Natural killer cell (primary cell): Measurements from ENCODE around the gene ADI1. TPM values are rescaled to one million over a fixed set of nuclear protein-coding genes. Genes with fewer than 3 reads are reported as not detected.

Experiments used
- ATAC-seq, 3 donors: fragments of 150-1000 bp in 2 of 3; fragments of 200-7000 bp in 1 of 3; cut with Tn5 transposase; 1 replicate in 1 of 3; 2 replicates in 2 of 3; pipeline ENCODE4 v1.10.0; 2021; ENCODE audit warnings: mild to moderate bottlenecking in 2 of 3, moderate library complexity in 2 of 3
- DNase-seq, 2 donors: peaks; one replicate each; pipeline versions ENCODE4 v3.0.0 to v3.0.0-alpha.2; 2013 to 2021; ENCODE audit warnings: mixed read lengths in 1 of 2
- H3K27ac ChIP-seq: one replicate; pipeline ENCODE4 v1.5.1; 2013; ENCODE audit warnings: mild to moderate bottlenecking, low read length
- H3K27me3 ChIP-seq: one replicate; pipeline ENCODE4 v1.6.1; 2013; ENCODE audit warnings: low read length; ENCODE audit not compliant: control insufficient read depth, insufficient read depth
- H3K36me3 ChIP-seq: one replicate; pipeline ENCODE4 v1.6.1; 2013; ENCODE audit warnings: low read length; ENCODE audit not compliant: control insufficient read depth, insufficient read depth
- H3K4me1 ChIP-seq: one replicate; pipeline ENCODE4 v1.6.1; 2013; ENCODE audit warnings: low read length; ENCODE audit not compliant: control insufficient read depth, insufficient read depth
- H3K4me3 ChIP-seq: one replicate; pipeline ENCODE4 v1.5.1; 2013; ENCODE audit warnings: low read length
- H3K9me3 ChIP-seq: one replicate; pipeline ENCODE4 v1.6.1; 2013; ENCODE audit warnings: low read length; ENCODE audit not compliant: control insufficient read depth, insufficient read depth
- H3K27ac Mint-ChIP-seq, 2 donors: one replicate each; pipeline ENCODE4 v1.8.0; 2022; ENCODE audit warnings: mild to moderate bottlenecking in 2 of 2, mixed read lengths in 2 of 2, moderate library complexity in 1 of 2
- H3K27me3 Mint-ChIP-seq, 2 donors: one replicate each; pipeline ENCODE4 v1.8.0; 2022; ENCODE audit warnings: low read depth in 2 of 2, mixed read lengths in 2 of 2
- H3K36me3 Mint-ChIP-seq: one replicate; pipeline ENCODE4 v1.8.0; 2022; ENCODE audit warnings: mixed read lengths
- H3K4me1 Mint-ChIP-seq, 2 donors: one replicate each; pipeline ENCODE4 v1.8.0; 2022; ENCODE audit warnings: mixed read lengths in 2 of 2
- H3K4me3 Mint-ChIP-seq: one replicate; pipeline ENCODE4 v1.8.0; 2022; ENCODE audit warnings: mild to moderate bottlenecking, moderate library complexity, mixed read lengths
- H3K9me3 Mint-ChIP-seq, 2 donors: one replicate each; pipeline ENCODE4 v1.8.0; 2022; ENCODE audit warnings: mixed read lengths in 2 of 2
- WGBS: methylation state at CpG from one replicate; pipeline ENCODE4 v1.1.7; 2013; ENCODE audit warnings: missing lambda C conversion rate; ENCODE audit not compliant: insufficient coverage; 5-methylcytosine and 5-hydroxymethylcytosine counted together
- intact Hi-C: fragments of 100-400 bp; cut with micrococcal nuclease; formaldehyde crosslinking; loops from one replicate; pipeline ENCODE4 v1.14.2; 2022
- total RNA-seq, 4 donors: library from RNA; stranded (reverse); fragments of 120-200 nt in 1 of 4; gene quantifications; one replicate each; pipeline versions ENCODE4 v1.2.3 to v1.2.4, GENCODE V29; 2013 to 2022
- TF ChIP-seq, protein P1 (sequence below): fragments of 200-600 bp; IDR thresholded peaks from one replicate; pipeline ENCODE4 v1.8.0; 2022; ENCODE audit warnings: antibody characterized with exemption

ADI1 gene
- total RNA-seq, 3 donors from 2014 or later (not counting 1 experiment from before 2014, with no cell fraction given) = 15.9 to 23.0 (median 17.4) TPM

- H3K27ac Mint-ChIP-seq = no peak overlapping the region
- intact Hi-C loops = no loop called here
- H3K4me3 ChIP-seq = no peak overlapping the region
- DNase-seq (no peak), ATAC-seq (no peak)
- no peaks in the 10 kb centered on the region for H3K27me3 ChIP-seq
- 95% methylated on average over 9 of the region's 9 CpGs for WGBS
- H3K9me3 Mint-ChIP-seq = no peaks in the 10 kb centered on the region
- H3K4me1 ChIP-seq = peaks cover 4% of the 10 kb centered on the region
- TF ChIP-seq, protein P1, sequence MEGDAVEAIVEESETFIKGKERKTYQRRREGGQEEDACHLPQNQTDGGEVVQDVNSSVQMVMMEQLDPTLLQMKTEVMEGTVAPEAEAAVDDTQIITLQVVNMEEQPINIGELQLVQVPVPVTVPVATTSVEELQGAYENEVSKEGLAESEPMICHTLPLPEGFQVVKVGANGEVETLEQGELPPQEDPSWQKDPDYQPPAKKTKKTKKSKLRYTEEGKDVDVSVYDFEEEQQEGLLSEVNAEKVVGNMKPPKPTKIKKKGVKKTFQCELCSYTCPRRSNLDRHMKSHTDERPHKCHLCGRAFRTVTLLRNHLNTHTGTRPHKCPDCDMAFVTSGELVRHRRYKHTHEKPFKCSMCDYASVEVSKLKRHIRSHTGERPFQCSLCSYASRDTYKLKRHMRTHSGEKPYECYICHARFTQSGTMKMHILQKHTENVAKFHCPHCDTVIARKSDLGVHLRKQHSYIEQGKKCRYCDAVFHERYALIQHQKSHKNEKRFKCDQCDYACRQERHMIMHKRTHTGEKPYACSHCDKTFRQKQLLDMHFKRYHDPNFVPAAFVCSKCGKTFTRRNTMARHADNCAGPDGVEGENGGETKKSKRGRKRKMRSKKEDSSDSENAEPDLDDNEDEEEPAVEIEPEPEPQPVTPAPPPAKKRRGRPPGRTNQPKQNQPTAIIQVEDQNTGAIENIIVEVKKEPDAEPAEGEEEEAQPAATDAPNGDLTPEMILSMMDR = no peak
- H3K9me3 ChIP-seq = no peaks in the 10 kb centered on the region
- no peaks in the 10 kb centered on the region for H3K36me3 Mint-ChIP-seq
- H3K4me1 Mint-ChIP-seq = peaks cover 6 to 9% of the 10 kb centered on the region in 2 donors
- H3K4me3 Mint-ChIP-seq = no peak overlapping the region
- H3K27me3 Mint-ChIP-seq = no peaks in the 10 kb centered on the region
- H3K36me3 ChIP-seq = peaks cover 70% of the 10 kb centered on the region
- H3K27ac ChIP-seq = no peak overlapping the region
Observed at GRCh38 chr2:3466482-3466863, 52.9 kb downstream of the ADI1 start.

- Mint-ChIP-seq H3K4me1 (peaks cover 6 to 9% of the 10 kb centered on the region in 2 donors), H3K27ac (no peak overlapping the region), H3K4me3 (no peak overlapping the region), H3K36me3 (no peaks in the 10 kb centered on the region), H3K27me3 (no peaks in the 10 kb centered on the region), H3K9me3 (no peaks in the 10 kb centered on the region)
- Histone ChIP-seq H3K4me1 (peaks cover 4% of the 10 kb centered on the region), H3K9me3 (no peaks in the 10 kb centered on the region), H3K4me3 (no peak overlapping the region), H3K27me3 (no peaks in the 10 kb centered on the region), H3K27ac (no peak overlapping the region), H3K36me3 (peaks cover 67% of the 10 kb centered on the region)
- TF ChIP-seq, protein P1 = no peak
- intact Hi-C loops = no loop called here
- no peak for ATAC-seq
- no peak for DNase-seq
- WGBS = 94% methylated on average over 13 of the region's 13 CpGs
Observed at GRCh38 chr2:3465844-3466481, 53.4 kb downstream of the ADI1 start.

DNA sequence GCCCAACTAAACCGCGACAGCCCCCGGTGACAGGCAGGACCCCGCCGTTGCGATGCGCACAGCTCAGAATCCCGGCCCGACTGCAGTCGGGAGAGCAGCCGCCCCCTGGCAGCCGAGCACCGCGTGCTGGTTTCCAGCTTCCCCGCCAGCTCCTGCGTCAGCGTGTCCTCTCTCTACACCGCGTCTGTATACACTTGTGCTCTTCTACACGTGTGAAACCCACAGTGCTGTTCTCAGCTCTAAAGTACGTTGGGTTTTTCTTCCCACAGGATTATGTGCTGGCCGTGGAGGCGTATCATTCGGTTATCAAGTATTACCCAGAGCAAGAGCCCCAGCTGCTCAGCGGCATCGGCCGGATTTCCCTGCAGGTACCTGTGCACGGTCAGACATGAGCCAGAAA, 54.0 kb downstream of the ADI1 start:
- Mint-ChIP-seq H3K36me3 (no peaks in the 10 kb centered on the region), H3K27me3 (no peaks in the 10 kb centered on the region), H3K4me3 (no peak overlapping the region), H3K27ac (no peak overlapping the region), H3K9me3 (no peaks in the 10 kb centered on the region), H3K4me1 (peaks cover 6 to 9% of the 10 kb centered on the region in 2 donors)
- Histone ChIP-seq H3K4me3 (no peak overlapping the region), H3K9me3 (no peaks in the 10 kb centered on the region), H3K27ac (no peak overlapping the region), H3K36me3 (peaks cover 61% of the 10 kb centered on the region), H3K4me1 (peaks cover 4% of the 10 kb centered on the region), H3K27me3 (no peaks in the 10 kb centered on the region)
- DNase-seq (no peak), ATAC-seq (no peak)
- TF ChIP-seq, protein P1 = no peak
- intact Hi-C loops = no loop called here
- 95% methylated on average over 28 of the region's 28 CpGs for WGBS

DNA sequence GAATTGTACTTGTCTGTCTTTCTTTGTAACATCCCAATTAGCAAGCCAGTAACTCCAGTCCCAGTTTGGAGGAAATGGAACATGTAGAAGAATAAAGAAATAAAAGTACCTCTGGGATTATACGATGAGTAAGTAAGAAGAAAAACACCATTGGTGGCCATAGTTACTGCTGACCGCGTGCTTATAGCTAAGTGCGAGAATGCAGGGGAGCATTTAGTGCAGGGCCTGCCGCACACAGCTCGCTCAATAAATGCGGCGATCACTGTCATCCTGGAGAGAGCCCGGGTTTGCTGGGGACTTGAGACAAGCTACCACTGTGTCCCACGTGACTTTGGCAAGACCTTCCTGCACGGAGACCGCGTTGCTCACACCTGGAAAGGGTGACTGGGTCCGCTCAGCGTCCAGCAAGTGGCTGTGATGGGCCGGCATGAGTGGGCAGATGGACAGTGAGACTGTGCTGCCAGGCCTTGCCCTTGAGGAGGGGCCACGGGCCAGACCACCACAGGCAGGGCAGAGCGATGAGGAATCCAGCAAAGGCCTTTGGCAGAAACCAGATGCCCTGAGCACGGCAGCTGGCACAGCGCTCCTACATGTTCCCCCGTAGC, 54.8 kb downstream of the ADI1 start:
- Mint-ChIP-seq H3K27ac (no peak overlapping the region), H3K9me3 (no peaks in the 10 kb centered on the region)

More for the DNA sequence above, 54.8 kb downstream of the ADI1 start:
- H3K27me3 ChIP-seq = no peaks in the 10 kb centered on the region
- WGBS = 98% methylated on average over 21 of the region's 21 CpGs
- peaks cover 53% of the 10 kb centered on the region for H3K36me3 ChIP-seq
- H3K4me1 Mint-ChIP-seq = peaks cover 6 to 9% of the 10 kb centered on the region in 2 donors
- H3K4me3 ChIP-seq = no peak overlapping the region
- ATAC-seq = no peak
- intact Hi-C loops = no loop called here
- TF ChIP-seq, protein P1 = no peak
- no peaks in the 10 kb centered on the region for H3K36me3 Mint-ChIP-seq
- no peak overlapping the region for H3K4me3 Mint-ChIP-seq
- no peaks in the 10 kb centered on the region for H3K27me3 Mint-ChIP-seq
- no peaks in the 10 kb centered on the region for H3K9me3 ChIP-seq
- no peak for DNase-seq
- H3K4me1 ChIP-seq = peaks cover 4% of the 10 kb centered on the region
- no peak overlapping the region for H3K27ac ChIP-seq
